ENCODE data around the gene QSOX2.
A peak's percentile ranks its signal among the peaks of the same experiment; 100 is the strongest.
"Not testable (repeated sequence)": the region's sequence is repeated elsewhere in the genome, so short reads cannot be mapped to it uniquely, and the experiment has no call there.

The QSOX2 gene

GRCh38 chr9:136236471-136237410 is 8.9 kb downstream of the QSOX2 start:
- not testable (repeated sequence) for DNase-seq (ENCODE audit: low spot score)

DNA sequence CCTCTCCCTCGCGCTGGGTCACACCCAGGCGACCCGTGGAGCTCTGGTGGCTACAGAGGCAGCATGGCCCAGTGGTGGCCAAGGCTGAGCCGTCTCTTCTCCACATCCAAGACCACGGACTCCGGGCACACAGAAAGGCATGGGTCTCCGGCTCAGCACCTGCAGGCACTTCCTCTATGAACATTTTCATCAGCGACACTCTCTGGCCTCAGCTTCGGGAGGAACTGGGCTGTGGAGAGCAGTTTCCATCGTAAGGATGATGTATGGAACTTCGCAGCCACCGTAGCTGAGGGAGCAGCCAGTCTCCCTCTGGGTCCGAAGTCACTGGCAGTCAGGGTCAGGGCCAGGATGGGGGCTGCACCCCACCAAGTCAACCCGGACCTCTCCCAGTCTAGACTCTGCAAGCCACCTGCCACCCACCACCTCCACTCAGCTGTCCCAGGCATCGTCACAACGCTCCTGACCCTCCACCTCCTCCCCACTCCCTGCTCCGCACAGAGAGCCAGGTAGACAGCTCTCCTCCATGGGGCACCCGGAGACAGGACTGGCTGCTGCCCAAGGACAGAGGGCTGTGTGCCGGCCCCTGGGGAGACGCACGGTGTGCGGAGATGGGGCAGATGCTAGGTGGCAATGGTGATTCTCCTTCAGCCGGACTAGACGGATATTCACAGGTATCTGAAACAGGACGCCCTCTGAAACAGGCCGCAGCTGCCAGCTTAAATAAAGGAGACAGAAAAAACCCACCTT is 9.7 kb downstream of the QSOX2 start:
- no peak for DNase-seq (ENCODE audit: low spot score)

- DNase-seq (ENCODE audit: low spot score) = no peak
These were observed 10.4 kb downstream of the QSOX2 start for GRCh38 chr9:136235171-136235570.

- DNase-seq (ENCODE audit: low spot score) = no peak
These were observed 11.0 kb downstream of the QSOX2 start for GRCh38 chr9:136234597-136234996.

- DNase-seq (ENCODE audit: low spot score) = no peak
These were observed 11.7 kb downstream of the QSOX2 start for GRCh38 chr9:136233868-136234267.

DNA sequence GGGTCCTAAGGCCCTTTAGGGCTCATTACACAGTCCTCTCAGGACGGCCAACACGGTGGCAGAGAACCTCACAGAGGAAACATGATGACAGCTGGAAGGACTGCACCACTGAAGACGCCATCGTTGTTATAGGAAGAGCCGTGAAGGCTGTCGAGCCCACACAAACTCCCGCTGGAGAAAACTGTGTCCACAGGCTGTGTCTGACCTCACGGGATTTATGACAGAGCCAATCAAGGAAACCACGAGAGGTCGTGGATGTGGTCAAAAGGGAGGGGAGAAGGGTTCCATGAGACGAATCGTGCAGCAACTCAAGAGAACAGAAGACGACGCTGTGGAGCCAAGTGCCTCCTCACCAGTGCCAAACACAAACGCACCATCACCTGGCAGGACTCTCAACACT is 12.2 kb downstream of the QSOX2 start:
- DNase-seq (ENCODE audit: low spot score) = no peak

- DNase-seq (ENCODE audit: low spot score) = no peak
These were observed 12.6 kb downstream of the QSOX2 start for GRCh38 chr9:136232969-136233368.

GRCh38 chr9:136231478-136232297 is 13.9 kb downstream of the QSOX2 start:
- DNase-seq (ENCODE audit: low spot score) = no peak

DNA sequence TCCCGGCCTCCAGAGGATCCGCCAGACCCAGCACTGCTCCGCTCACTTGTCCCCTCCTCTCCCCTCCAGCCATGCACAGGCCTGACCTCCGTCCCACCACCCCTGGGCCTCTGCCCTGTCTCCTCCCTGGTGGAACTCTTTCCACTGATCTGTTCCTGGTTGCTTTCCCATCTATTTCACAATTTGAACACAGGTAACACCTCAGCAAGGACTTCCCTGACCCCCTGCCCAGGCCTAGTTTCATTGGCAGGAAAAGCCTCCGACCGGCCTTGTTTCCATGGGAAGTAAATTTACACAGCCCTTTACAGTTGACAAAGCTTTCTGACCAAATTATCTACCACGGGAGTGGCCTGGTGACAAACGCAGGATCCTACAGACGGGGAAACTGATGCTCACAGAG is 14.8 kb downstream of the QSOX2 start:
- no peak for DNase-seq (ENCODE audit: low spot score)

GRCh38 chr9:136230365-136230764 is 15.2 kb downstream of the QSOX2 start:
- DNase-seq (ENCODE audit: low spot score) = no peak

GRCh38 chr9:136229096-136230065 is 16.2 kb downstream of the QSOX2 start:
- DNase-seq (ENCODE audit: low spot score) = no peak

DNA sequence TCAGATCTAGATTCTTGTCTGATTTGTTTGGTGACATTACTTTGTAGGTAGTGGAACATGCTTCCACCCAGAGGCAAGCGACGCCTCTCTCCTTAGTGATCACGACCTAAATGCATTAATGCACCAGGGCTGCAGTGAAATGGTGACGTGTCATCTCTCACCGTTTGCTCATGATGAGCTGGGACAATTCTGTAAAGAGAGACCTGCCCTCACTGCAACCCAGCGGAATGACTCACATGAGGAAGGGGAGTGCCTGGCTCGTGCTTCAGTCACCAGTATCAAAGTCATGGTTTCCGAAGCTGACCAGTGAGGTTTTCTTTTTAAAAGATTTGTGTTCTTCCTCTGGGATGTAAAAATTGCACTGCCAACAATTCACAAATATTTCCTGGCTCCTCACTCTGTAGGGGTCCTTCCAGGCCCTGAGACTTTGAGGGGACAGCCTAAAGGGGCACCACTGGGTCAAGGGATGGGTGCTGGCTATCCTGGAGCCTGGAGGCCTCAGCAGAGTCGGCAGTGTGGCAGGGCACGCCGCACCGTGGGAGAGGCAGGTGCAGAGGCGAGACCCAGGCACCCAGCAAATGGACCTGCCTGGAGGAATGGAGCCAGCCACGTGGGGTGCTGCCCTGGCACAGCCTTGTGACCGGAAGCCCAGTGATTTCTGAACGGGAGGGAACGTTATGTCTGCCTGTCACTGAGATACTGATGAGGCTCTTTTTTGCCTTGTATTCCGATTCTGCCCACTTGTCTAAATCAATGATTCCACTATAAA is 17.3 kb downstream of the QSOX2 start:
- no peak for DNase-seq (ENCODE audit: low spot score)

DNA sequence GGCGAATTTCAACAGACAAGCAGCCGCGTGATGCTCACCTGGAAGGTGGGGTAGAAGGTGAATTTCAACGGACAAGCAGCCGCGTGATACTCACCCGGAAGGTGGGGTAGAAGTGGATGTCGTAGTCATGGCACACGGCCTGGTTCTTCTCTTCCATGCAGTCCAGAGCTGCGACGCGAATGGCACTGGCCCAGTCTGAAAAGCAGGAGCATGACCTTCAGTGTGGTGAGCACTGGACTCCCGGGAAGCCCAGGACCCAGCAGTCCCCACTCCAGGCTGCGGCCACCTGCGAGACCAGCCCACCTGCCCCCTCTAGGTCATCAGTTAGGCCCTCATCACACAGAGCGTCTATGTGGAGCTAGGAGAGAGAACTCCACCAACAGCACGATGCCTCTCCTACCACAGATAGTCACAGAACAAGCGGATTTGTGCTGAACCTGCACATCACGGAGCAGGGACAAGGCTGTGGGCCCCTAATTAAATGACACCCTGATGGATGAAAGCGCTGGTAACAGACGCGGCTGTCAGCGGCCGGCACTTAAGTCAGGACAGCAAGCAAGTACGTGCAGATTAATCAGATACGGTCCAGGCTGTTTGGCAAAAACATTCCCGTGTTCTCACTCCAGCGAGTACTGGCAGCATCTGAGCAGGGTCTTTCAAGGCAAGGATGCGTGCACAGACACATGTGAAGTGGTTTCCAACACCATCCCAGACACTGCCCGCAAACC is 18.8 kb downstream of the QSOX2 start:
- no peak for DNase-seq (ENCODE audit: low spot score)

- DNase-seq (ENCODE audit: low spot score) = peak; percentile 96
These were observed 19.6 kb downstream of the QSOX2 start for GRCh38 chr9:136225748-136226679.

- DNase-seq (ENCODE audit: low spot score) = no peak
These were observed 20.3 kb downstream of the QSOX2 start for GRCh38 chr9:136225366-136225747.

DNA sequence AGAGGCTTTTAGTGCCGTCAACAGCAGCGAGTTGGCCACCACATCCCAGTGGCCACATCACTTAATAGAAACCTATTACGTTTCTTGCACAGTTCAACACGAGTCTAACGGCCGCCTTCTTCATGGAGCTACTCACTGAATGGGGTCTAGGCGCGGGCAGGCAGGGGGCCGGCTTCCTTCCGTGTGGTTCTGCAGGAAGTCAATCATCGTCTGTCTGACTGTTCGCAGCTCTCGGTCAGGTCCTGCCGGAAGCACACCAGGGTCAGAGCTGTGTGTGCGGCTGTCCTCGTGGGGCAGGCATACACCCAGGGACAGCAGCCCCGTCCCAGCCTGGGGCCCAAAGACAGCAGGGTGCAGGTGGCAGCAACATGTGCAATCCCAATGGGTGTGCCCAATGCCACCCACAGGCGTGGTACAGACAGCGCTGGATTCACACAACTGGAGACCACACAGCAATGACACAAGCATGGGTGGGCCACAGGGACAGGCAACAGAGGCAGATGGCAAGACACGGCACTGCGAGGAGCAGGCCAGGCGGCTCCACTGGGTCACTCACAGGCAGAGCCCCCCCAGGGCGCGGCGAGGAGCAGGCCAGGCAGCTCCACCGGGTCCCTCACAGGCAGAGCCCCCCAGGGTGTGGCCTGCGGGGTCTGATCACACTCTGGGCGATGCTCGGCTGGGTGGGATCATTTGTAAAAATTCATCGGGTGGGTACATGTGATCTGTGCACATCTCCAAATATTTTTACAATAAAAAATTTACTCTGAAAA is 21.6 kb downstream of the QSOX2 start:
- DNase-seq (ENCODE audit: low spot score) = no peak

DNA sequence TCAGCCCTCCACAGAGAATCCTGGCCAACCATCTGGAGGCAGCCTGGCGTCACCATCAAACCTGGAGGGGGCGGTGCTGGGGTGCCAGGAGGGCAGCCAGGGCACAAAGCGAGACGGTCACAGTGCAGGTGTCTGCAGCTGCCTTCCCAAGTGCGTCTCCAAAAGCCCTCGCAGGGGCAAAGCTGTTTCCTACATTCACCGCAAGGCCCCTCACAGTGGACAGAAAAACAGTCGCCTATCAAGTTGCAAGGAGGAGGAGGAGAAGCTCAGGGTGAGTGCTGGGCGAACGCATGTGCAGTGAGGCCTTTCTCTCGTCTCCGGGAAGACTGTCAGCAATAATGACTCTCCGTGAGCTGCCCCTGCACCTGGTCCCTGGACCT is 22.7 kb downstream of the QSOX2 start:
- no peak for DNase-seq (ENCODE audit: low spot score)

Data from HuH-7.5 (cell line).